NCI-H524 (cell line): Measurements from ENCODE around the gene COMMD9.
"Not testable (repeated sequence)": the region's sequence is repeated elsewhere in the genome, so short reads cannot be mapped to it uniquely, and the experiment has no call there.

Experiments used
- DNase-seq, 2 experiments: peaks; one replicate each; lab custom pipeline; 2025; lab: John Stamatoyannopoulos, UW

The COMMD9 gene

GRCh38 chr11:36289226-36289852 is at the start of gene COMMD9:
Gene COMMD9 (minus strand): TSS chr11:36289424. CDS start chr11:36289412, 12 bp downstream.
- DNase-seq, result peak; percentile 87 to 91

GRCh38 chr11:36333897-36334296 is 44.7 kb upstream of the COMMD9 start:
- peak; percentile 22 to 47 for DNase-seq

GRCh38 chr11:36333468-36333867 is 44.2 kb upstream of the COMMD9 start:
- DNase-seq, result no peak

DNA sequence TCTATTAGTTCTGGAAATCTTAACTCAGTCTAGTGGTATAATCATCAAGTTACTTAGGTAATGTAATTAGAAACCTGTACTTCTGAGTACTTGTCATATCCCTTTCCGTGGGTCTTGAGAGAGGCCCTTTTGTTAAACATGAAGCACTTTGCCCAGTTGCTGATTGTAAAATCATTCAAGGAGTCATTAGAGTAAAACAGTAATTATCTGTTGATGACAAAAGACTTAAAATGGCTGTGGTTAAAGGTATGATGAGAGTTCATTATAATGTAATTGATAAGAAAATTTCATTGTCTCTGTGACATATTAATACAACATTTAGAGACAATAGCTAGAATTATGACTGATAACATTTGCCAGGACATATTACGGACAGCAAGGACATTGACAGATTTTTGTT is 41.2 kb upstream of the COMMD9 start:
- DNase-seq, result no peak

DNA sequence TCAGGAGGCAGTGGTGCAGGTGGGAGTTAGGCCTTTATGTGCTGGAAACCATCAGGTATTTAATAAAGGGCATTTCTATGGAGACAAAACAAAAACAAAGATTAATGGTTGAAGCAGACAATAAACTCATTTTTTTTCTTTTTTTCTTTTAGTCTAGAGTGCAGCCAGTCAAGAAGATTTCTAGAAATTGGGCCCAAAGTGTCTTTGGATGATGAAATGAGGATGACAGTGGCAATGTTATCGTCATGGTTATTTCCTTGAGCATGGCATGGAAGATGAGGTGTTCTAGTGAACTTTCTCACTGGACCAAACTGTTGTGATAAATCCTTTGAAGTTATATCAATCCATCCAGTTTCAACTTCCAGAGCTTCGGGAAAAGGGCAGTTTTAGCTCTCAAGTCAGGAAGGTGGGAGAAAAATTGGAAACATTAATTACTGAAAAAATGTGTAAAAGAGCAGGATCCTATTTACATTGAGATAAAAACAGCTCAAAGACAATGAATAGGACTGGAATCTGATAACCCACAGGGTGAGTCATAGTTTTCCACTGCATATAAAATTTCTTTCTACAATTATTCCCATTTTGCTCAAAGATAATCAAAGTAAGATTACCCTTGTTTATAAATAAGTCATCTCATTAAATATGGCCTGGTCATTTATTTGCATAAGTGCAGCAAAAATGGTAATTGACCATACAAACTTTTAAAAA is 39.9 kb upstream of the COMMD9 start:
- DNase-seq, result no peak

DNA sequence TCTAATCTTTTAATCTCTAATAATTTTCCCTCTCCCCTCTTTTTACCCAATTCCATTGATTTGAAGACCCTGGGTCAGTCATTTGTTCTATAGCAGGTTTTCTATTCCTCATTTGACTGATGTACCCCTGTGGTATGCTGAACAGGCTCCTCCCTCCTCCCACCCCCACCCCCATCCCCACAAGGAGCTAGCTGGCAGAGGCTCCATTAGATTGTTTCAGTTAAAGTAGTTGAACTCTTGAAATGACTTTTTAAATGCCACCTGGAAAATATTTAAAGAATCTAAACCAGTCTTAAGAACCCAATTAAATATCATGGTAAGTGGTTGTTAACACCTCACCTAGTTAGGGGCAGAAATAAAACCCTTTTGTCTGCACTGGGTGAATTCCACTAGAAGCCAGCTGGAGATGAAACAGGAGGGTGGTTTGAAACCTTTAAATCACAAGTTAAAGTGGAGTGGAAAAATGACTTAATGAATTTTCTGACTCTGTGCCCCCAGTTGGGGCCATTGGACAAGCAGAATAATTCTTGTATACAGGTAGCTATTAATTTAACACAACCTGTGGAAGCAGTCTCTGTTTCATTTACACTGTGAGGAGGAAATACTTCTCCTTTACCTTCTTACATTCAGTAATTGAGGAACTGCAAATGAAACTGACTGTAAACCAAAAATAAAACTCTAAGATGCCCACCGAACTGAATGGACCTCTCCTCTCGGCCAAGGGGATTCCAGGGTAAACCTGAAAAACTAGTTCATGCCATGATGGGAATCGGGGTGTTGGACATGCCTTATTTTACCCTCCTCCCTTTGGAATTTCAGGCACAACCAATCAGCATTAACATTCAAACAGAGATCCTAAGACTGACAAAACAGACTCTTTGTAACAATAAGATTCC is 37.5 kb upstream of the COMMD9 start:
- no peak for DNase-seq

DNA sequence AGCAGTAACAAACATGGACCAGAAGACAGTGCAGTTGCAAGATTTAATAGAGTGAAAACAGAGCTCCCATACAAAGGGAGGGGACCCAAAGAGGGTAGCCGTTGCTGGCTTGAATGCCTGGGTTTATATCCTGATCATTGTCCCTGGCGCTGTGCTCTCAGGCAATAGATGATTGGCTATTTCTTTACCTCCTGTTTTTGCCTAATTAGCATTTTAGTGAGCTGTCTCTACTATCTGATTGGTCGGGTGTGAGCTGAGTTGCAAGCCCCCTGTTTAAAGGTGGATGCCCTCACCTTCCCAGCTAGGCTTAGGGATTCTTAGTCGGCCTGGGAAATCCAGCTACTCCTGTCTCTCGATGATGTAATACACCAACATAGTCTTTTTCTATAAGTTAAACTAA is 36.2 kb upstream of the COMMD9 start:
- not testable (repeated sequence) for DNase-seq

DNA sequence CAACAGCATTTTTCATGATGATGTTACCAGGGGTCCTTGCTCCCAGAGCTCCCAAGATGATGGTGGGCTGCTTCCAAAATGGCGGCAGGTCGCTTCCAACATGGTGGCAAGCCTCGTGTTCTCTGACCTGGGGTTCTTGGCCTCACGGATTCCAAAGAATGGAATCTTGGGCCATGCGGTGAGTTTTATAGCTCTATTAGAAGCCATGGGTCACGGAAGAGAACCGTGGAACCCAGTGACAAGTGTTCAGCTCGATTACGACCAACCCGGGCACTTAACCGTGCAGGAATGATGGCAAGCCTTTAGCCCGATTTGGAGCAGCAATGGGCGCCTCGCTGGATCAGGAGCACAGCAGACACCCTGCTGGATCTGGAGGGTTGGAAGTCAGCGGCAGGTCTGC is 35.7 kb upstream of the COMMD9 start:
- DNase-seq, result not testable (repeated sequence)

- no peak for DNase-seq
Measured at GRCh38 chr11:36317992-36318391, 28.8 kb upstream of the COMMD9 start.

DNA sequence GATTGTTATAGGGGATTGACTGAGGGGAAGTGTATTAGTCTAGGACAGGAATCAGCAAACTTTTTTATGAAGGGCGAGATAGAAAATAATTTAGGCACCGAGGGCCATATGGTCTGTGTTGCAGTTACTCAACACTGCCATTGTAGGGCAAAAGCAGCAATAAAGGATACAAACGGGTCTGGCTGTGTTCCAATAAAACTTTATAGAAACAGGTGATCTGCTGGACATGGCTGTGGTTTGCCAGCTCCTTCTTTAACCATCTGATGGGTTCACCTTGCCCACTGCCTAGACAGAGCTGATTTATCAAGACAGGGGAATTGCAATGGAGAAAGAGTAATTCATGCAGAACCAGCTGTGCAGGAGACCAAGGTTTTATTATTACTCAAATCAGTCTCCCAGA is 26.8 kb upstream of the COMMD9 start:
- DNase-seq, result peak in 1 of 2 experiments; percentile 42

- no peak for DNase-seq
Measured at GRCh38 chr11:36314434-36314767, 25.2 kb upstream of the COMMD9 start.

- no peak for DNase-seq
Measured at GRCh38 chr11:36313750-36314433, 24.7 kb upstream of the COMMD9 start.

DNA sequence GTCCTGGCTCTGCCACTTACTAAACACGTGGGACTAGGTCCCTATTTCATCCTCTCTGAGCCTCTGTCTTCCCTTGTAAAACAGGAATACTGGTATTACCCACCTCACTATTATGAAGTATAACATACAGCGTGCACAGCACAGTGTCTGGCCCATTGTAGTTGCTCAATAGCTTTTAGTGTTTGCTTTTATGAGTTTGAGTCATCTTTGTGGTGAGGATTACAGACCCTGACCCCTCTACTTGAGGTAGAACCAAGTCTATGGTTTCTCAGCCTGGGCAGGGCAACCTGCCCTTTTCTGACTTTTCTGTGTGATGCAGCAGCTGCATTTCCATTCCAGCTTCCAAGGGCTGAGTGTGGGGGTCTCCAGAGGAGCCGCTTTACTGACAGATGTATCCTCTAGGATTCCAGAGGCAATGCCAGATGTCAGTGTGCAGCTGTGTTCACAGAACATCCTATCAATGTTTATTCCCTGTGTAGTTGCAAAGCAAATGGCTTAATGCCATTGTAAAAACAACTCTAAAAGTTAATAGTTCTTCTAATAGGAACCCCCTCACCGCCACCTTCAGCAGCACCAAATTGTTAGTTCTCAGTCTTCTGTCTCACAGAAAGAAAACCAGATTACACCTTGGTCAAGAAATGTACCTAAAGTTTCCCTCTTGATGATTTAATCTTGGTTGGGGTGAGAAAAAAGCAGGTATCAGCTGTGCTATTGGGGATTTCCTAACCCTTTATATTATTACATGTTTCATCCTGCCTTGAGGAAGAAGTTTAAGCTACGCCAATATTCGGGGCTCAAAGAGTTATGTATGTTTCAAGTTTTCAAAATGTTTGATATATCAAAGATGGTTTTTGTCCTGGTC is 23.6 kb upstream of the COMMD9 start:
- peak in 1 of 2 experiments; percentile 41 for DNase-seq

DNA sequence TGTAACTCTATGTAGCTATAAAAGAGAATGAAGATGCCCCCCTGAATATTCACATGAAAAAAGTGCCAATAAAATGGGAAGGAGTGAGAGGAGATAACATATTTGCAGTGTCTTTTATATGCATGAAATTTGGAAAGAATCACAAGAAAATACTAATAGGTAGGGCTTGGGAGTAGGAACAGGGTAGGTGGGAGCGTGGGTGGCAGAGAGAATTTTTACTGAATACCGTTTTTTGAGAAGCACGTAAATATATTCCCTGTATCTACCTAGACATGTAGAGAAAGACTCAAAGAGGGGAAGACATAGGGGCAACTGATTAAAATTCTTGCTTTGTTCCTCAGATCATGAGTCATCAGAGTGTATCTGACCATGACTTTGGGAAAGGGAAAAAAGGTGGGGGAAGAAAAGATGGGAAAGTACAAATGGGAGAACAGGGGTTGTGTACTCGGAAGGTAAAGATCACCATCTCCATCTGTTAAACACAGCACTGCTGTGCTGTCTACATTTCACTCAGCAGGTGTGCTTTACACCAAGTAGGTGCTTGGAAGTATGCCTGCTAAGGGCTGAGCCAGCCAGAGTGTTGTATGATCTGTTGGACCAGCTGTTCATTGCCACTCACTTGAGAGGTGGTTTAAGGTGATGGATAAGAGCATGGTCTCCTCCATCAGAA is 22.8 kb upstream of the COMMD9 start:
- peak; percentile 96 to 97 for DNase-seq

DNA sequence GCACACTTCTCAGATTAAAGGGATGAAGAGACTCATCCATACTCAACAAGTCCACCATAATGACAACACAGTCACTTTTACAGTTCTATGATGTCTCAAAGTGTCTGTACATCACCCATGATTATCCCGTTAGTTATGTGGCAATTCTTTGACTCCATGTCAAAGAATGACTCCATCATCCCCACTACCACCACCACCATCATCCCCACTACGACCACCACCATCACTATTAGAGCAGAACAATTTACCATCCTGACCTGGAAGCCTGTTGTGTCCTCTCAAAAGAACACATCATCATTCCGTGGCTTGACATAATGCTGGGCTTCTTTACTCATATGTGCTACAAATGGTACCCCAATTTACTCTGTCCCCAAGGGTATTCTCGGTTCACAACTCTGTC is 20.6 kb upstream of the COMMD9 start:
- no peak for DNase-seq

GRCh38 chr11:36308577-36308976 is 19.4 kb upstream of the COMMD9 start:
- no peak for DNase-seq

GRCh38 chr11:36306888-36307287 is 17.7 kb upstream of the COMMD9 start:
- DNase-seq, result peak in 1 of 2 experiments; percentile 30

DNA sequence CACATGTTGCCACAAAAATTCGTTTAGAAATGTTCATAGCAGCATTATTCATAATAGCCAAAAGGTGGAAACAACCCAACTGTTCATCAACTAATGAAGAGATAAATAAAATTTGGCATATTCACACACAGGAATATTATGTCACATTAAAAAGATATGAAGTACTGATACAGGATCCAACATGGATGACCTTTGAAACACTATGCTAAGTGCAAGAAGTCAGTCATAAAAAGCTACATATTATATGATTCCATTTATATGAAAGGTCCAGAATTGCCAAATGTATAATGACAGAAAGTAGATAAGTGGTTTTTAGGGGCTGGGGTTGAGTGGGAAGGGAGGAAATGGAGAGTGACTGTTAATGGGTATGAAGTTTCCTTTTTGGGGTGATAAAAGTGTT is 15.8 kb upstream of the COMMD9 start:
- DNase-seq, result no peak

DNA sequence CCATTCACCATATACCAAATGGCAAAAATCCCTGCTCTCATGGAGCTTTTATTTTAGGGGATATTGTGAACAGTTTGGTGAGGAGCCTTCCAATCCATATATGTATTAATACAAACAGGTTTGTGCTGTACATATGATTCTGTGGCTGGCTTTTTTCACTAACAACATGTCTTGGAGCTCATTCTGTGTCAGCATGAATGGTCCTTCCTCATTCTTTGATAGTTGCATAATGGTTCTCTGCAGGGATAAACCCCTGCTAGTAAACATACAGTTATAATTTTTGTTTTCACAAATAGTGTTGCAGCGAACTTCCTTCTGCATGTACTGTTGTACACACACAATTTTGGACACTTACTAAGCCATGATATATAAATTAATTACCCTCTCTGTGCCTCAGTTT is 15.1 kb upstream of the COMMD9 start:
- DNase-seq, result no peak

- no peak for DNase-seq
Measured at GRCh38 chr11:36300650-36301049, 11.4 kb upstream of the COMMD9 start.
